Measurements from ENCODE around the gene SMG6. TPM values are rescaled to one million over a fixed set of nuclear protein-coding genes. Genes with fewer than 3 reads are reported as not detected.

SMG6 gene
- total and polyA plus RNA-seq, 2 of the 8 experiments (the other 6 are each of a cell fraction or from before 2014, with no cell fraction given) = 18.5 to 25.2 TPM

- TF ChIP-seq BCL11A (IDR thresholded peaks at IDR 0.05; ENCODE audit: low read depth in 2 of 2, low read length in 2 of 2) (no peak), CHD7 (IDR thresholded peaks at IDR 0.05; ENCODE audit: insufficient replicate concordance, low read length) (no peak), MAX (IDR thresholded peaks at IDR 0.05) (no peak), RBBP5 (IDR thresholded peaks at IDR 0.05; ENCODE audit: borderline replicate concordance, low read depth, low read length) (no peak), ASH2L (IDR thresholded peaks at IDR 0.05; ENCODE audit: low read length) (no peak)
These were observed 122.8 kb downstream of the SMG6 start (continued) for GRCh38 chr17:2180768-2181167.
